HG03064 (cell line): Measurements from ENCODE around the gene GNLY.
"Not testable (repeated sequence)": the region's sequence is repeated elsewhere in the genome, so short reads cannot be mapped to it uniquely, and the experiment has no call there.

Source experiments
- ATAC-seq: cut with Tn5 transposase; IDR thresholded peaks from one replicate; pipeline ENCODE4 v1.9.1; 2021; ENCODE audit warnings: low read depth; ENCODE audit not compliant: unreplicated experiment

The GNLY gene

GRCh38 chr2:85663594-85664565 lies 30.3 kb upstream of the GNLY start:
- ATAC-seq = no peak

- ATAC-seq = no peak
Measured at GRCh38 chr2:85665264-85665937, 28.8 kb upstream of the GNLY start.

GRCh38 chr2:85666016-85666415 lies 28.1 kb upstream of the GNLY start:
- no peak for ATAC-seq

- ATAC-seq = no peak
Measured at GRCh38 chr2:85666435-85667316, 27.5 kb upstream of the GNLY start.

- no peak for ATAC-seq
Measured at GRCh38 chr2:85667561-85668008, 26.6 kb upstream of the GNLY start.

GRCh38 chr2:85668009-85668856 lies 25.9 kb upstream of the GNLY start, which contains the start of gene SFTPB:
Gene SFTPB (minus strand): TSS chr2:85668199. CDS start chr2:85668183, 16 bp downstream.
- ATAC-seq = no peak

DNA sequence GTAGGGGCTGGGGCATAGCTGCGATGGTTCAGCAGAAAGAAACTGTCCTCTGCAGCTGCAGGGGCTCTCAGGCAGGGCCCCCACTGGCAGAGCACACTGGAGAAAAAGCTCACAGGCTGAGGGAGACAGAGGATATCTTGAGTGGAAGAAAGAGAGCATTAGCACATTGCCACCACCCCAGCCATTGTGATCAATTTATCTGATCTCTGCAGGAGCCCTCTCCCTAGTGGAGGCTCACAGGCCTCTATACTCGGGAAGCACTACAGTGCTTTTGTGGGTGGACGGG lies 25.4 kb upstream of the GNLY start:
- ATAC-seq = no peak

GRCh38 chr2:85669549-85669948 lies 24.6 kb upstream of the GNLY start:
- no peak for ATAC-seq

DNA sequence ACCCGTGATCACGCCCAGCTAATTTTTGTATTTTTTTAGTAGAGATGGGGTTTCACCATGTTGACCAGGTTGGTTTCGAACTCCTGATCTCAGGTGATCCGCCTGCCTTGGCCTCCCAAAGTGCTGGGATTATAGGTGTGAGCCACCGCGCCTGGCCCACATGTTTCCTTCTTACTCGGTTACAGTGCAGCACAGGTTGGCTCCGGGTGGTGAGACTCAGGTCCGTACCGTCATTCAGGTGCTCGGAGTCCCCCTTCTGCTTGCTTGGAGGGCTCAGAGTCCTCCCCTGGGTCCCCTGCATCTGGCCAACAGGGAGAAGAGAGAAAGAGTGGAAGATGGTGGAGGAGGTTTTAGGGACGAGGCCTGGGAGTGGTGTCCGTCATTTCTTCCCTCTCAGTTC lies 23.7 kb upstream of the GNLY start:
- not testable (repeated sequence) for ATAC-seq

DNA sequence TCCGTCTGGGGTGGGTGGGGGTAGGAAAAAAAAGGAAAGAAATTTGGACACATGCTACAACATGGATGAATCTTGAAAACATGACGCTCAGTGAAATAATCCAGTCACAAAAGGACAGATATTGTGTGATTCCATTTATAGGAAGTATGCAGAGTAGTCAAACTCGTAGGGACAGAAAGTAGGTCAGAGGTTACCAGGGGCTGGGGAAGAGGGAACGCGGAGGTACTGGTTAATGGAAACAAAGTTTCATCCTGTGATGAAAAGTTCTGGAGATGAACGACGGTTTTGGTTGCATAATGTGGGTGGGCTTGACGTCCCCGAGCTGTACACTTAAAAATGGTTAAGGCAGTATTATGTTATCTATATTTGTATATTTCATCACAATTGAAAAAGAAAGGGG lies 21.7 kb upstream of the GNLY start:
- no peak for ATAC-seq

DNA sequence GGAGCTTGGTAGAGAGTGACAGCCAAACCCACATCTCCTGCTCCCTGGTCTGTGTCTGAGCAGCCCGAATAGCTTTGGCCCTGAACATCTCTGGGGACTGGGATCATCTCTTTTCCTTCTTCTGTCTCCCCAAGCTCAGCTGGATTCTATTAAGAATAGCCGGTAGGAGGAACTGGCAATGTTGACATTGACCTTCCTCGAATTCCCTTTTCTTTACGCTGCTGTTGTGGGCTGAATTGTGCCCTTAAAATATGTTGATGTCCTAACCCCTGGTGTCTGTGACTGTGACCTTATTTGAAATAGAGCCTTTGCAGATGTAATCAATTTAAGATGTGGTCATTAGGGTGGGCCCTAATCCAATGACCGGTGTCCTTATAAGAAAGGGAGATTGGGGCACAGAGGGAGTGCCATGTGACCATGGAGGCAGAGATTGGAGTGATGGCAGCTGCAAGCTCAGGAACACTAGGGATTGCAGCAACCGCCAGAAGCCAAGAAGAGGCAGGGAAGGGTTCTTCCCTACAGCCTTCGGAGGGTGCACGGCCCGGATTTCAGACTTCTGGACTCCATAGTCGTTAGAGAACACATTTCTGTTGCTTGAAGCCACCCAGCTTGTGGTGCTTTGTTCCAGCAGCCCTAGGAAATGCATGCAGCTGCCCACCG lies 20.3 kb upstream of the GNLY start:
- ATAC-seq = no peak

- no peak for ATAC-seq
Measured at GRCh38 chr2:85674417-85674816, 19.7 kb upstream of the GNLY start.

DNA sequence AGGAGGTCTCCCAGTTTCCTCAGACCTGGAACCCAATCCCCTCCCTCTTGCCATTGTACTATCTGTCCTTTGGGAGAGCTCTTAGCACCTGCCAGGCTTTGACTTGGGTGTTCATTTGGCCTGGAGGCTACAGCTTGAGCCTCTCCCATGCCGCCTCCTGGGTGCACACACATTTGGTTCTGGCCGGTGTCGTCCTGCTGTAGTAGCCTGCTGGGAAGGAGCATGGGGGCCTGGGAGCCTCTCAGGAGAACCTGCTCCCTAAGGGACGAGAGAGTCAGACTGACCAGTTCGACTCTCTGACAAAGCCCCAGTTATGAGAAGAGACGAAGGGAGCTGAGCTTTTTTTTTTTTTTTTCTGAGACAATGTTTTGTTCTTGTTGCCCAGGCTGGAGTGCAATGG lies 18.7 kb upstream of the GNLY start:
- no peak for ATAC-seq

GRCh38 chr2:85675866-85676548 lies 18.2 kb upstream of the GNLY start:
- no peak for ATAC-seq

GRCh38 chr2:85678377-85678776 lies 15.8 kb upstream of the GNLY start:
- ATAC-seq = no peak

DNA sequence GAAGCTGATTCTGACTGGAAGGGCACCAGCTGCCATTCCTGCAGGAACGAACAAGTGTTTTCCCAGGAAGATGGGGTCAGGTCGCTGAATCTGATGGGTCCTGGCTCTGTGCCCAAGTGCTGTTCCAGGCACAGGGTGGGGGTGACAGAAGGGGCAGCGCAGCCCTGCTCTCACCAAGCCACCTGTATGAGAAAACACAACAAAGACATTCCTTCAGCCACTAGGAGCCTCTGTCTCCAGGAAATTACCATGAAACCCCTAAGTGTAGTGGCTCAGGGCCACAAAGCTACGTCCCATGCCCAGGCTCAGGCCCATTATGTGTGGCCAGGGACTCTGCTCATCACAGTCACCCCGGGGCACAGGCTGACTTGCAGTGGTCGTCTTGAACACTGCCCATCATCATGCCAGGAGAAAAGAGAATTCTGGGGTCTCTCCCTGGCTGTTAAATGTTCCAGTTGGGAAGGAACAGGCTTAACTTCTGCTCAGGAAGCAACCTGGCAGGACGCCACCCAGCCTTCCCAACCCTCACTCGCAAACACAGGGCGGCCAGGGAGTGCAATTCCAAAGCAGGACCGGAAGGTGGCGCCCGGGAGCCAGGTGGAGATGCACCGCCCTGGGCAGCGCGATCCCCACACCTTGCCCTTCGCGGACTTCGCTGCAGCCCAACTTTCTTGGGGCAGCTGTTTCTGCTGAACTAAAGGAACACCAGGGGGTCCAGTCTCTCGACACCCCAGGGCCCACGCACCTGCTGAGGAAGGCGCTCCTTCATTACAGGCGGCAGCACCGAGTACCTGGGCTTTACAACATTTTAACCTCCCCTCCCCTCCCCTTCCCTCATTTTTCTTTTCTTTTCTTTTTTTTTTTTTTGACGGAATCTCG lies 15.1 kb upstream of the GNLY start:
- ATAC-seq = no peak

DNA sequence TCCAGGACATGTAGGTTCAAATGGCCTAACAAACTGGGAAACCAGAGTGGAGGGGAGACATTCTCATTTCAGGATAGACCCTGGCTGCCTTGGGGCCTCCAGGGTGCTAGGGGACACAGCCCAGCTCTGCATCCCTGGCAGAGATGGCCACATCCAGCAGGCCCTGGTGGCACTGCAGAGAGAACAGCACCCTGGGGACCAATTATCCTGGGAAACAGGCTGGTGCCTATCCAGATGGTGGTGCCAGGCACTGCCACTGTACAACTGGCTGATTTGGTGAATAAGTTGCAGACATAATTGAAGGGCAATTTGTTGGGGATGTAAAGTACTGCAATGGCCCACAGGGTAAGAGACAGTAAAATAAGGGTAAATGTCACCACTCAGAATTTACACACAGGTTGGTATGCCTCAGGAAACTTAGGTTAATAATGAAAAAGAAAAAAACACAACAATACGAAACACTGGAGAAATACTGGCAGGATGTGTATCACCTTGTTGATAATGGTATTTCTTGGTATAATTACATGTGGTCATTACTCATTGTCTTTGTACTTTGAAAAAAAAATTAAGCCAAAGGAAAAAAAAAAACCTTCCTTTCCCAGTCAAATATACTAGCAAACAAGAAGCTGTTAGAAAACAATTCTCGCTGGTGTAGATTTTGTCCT lies 13.3 kb upstream of the GNLY start:
- no peak for ATAC-seq
